Endometrial microvascular endothelial cells (primary cell): ENCODE measurements around the gene RGS1. TPM values are rescaled to one million over a fixed set of nuclear protein-coding genes. Genes with fewer than 3 reads are reported as not detected.

Experiments used
- in situ Hi-C: cut with HindIII; loops from 2 replicates; pipeline ENCODE4 v1.10.0; 2017; ENCODE audit warnings: low sequenced_read_pairs, low pct_unique_long_range_greater_than_20kb; ENCODE audit errors: inconsistent ontology term
- total RNA-seq: library from RNA; depleted of rRNA; stranded (reverse); fragments of >200 nt; gene quantifications from one replicate; pipeline ENCODE4 v1.2.3, GENCODE V29; 2015; ENCODE audit errors: inconsistent ontology term

RGS1 gene
- total RNA-seq, 1 donor from 2014 or later: not detected

DNA sequence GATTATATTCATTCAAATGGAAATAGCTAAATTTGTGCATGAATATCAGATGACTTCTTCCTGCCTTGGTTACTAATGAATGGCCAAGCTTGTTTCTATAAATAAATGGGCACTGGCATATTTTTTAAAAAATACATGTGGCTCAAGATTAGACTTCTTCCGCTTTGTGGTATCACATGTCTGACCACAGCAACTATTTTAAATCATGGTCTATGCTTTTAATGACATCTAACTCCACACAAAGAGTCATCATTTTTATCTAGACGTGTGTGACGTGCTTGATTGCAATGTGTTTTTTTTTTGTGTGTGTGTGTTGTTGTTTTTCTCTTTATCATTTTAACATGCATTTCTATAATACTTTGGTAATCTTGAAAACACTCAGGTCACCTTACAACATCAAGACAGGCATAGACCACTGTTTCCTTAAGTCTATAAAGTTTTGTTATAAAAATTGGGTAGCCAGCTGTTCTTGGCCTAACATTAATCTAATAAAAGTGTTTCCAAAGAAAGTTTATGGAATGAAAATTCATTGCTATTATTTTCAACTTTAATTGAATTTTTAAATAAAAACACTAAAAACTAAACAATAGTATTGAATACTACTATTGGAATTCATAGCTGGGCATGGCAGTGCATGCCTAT lies 29.5 kb downstream of the RGS1 start:
- in situ Hi-C loops: no loop called here

DNA sequence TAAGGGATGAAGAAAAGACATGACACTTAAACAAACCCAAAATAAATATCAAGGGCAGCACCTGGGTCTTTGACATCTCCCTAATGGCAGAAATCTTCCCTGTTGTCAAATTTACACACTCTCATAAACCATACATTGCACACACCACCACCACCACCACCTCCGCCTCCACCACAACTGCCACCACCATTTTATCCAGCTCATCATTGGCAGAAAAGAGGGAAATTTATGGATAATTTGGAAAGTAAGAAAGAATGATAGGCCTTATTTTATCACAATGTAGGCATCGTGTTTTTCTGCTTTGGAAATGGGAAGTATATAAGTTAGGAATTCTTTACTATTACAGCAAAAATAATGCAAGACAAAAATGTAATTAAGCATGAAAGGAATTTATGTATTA lies 33.1 kb downstream of the RGS1 start:
- in situ Hi-C loops: no loop called here

DNA sequence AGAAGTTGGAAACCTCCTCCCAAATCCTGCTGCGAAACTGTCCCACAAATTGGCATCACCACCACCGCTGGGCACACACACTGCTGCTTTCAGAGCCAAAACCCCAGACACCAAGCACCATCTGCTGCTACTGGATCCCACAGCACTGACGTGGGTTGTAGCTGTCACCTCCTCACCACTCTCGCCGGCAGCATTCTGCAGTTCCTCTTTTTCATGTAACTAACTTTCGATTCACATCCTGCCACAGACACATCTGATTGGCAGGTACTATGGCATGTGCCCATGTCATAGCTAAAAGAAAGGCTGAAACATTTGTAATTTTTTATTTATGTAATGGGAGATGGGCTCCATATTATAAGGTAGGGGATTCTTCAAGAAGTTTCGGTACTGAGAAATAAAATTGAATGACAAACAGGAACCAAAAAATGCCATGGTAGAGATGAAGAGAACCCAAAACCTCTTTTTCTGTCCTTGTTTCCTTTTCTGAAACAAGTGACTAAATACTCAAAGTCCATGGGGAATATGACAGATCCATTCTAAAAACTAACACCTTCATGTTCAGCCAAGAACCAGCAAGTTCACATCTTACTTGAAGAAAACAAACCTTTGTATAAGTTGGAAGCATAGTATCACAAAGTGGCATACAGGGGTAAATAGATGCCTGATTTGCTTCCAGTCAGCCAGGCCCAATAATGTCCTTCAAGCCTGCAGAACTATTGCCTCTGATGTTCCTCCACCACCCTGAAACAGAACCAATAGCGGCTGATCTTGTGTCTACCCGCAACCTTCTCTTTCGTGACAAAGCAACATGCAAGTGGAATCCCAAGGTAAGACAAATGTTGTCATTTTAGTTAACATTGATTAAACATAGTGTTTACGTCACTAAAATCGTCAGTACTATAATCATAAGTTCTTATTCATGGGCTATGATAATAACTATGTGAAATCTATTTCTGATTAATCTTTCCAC lies 33.8 kb downstream of the RGS1 start:
- in situ Hi-C loops: no loop called here

DNA sequence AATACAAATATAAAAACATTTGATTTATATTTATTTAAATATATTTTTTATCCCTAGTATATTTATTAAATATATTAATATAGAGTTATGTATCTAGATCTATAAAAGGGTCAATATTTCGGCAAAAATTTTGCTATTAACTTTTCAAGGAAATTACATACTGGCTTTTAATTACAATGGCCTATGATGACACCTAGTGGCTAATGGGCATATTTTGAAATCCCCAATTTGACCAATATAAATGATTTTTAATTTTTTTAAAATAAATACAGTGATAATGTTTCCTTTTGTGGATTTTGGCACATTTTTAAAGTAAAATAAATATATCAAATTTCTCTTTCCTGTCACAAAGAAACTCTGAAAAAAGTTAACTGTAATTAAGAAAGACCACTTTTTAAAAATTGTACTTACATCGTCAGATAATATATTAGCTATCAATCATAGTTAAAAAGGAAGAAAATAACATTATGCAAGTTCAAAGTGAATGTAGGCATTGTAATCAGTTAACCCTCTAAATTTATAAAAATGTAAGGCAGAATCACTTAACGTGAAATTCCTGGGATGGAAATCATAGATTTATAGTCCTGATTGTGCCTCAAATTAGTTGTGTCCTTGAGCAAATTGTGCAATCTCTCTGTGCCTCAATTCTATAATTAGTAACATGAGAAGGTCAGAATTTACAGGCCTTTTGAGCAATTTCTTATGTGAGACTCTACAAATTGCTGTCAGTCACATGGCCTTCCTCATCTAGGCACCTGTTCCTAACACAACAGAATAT lies 34.7 kb downstream of the RGS1 start:
- in situ Hi-C loops: no loop called here

DNA sequence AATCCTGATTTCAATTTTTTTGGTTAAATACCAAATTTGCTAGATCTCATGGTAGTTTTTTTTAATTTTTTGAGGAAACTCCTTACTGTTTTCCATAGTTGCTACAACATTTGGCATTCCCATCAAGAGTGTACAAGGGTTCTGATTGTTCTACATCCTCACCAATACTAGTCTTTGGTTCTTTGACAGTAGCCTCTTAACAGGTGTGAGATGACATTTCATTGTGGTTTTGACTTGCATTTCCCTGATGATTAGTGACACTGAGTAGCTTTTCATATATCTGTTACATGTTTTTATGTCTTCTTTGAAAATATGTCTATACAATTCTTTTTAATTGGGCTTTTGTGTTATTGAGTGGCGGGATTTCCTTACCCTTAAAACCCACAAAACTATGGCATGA lies 39.5 kb downstream of the RGS1 start:
- in situ Hi-C loops: no loop called here

DNA sequence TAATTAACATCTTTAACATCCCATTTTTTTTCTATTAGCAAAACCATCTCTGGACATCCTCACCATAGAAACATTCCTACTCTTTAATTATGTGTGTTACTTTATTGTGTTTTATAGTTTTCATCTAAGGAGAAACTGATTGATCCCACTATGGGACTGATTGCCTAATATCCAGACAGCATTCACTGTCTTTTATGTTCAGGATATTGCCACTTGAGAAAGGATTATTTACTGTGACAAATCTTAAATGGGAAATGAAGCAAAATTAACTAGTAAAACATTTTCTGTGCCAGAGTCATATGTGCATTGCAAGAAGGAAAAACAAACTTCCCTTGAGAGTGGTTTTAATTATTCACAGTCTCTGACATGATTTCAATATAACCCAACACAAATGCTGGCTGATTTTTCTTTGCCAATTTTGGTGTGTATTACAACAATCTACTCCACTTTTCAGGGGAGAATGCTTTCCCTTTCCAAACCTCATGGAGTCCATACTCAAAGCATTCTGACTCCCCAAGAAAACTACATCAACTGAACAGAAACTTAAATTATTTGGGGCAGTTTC lies 44.6 kb downstream of the RGS1 start:
- in situ Hi-C loops: no loop called here

DNA sequence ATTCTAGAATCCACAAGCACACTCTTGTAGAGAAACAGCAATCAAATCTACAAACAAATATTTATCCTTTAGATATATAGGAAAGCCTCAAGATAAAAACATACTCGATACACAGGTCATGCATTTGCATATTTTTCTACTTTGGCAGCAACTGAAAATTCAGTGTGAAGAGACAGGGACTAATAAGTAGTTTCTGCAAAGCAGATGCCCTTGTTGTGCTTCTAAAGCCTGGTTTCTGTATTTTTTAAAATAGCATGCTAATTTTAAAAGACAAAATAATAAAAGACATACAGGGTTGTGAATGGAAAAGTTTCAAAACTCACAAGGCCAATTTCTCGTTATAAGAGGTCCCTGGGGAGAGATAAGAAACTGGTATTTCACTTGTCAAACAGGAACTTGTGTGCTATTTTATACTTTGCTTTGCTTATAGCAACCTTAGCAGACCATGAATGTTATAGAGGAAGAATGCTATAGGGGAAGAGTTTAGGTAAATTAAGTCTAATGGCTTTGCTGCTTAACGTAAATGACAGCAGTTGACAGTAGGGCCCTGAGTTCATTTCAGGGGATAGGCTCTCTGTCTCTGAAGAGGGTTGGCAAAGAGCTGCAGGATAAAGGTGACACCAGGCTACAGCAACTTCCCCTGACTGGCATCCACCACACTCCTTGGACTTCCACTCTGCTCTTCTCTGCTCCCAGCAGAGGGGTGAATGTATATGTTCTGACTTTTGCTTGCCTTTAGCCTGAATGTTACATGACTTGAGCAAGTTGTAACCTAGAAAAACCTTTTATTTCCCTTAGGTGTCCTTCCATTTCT lies 51.0 kb downstream of the RGS1 start:
- in situ Hi-C loops: no loop called here

DNA sequence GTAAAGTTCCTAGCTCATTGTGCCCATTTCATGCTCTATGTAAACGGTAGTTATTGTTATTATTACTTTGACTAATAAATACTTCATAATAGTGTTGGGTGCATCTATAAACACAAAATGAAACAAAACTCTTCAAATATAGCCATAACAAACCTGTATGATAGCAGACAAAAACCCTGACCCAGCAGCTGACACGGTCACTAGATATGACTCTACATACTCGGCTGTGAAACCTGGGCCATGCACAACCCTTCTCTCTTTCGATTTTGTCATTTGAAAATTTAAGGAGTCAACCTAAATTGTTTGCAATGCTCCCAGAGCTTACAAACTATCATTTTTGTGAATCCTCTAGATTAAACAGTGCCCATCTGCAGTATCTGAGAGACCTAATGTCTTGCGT lies 52.3 kb downstream of the RGS1 start:
- in situ Hi-C loops: no loop called here

DNA sequence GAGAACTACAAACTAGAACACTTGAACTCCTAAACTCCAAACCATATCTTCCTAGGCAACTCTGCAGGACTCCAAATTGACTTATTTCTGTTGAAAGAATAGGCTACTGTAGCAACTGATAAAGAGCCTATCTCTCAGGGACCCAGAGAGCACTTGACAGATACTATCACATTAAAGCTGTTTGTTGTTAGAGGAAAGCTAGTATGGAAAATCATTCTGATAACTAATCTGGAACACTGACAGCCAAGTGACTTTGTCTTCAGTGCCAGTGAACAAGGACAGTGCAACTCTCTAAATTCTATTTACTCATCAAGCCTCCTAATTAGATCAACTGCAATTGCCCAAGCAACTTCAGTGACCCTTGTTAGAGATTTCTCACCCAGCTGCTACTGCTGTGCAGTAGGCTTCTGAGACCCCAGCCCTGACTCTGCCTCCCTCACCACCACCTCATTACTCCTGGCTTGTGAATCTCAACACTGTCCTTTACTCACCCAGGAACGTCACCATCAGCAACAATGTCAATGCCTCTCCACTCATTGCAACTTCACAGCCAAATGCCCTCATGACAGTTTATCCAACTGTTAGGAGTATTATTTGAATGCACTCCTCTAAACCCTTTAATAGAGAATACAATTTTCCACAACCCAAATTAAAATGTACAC lies 53.0 kb downstream of the RGS1 start:
- in situ Hi-C loops: no loop called here

DNA sequence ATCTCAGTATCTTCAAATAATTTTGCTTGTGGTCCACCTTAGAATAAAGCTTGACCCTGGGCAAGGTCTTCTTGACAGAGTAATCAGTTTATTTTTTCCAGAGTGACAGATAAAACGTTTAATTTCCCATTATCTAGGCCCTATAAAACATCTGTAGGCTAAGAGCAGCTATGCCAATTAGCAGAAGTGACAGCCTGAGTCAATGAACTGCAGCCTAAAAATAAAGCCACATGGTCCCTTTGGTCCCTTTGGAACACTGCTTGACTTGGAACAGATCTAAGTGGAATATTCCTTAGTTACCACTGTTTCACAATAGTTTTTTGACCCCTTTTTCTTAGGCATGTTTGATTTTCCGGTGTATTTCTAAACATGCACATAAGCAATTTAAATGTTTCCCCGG lies 54.0 kb downstream of the RGS1 start:
- in situ Hi-C loops: no loop called here

Other genes with a start within 250 kb of the RGS1 start
- not detected for gene RGS13, start 60.4 kb downstream of the RGS1 start, total RNA-seq
- gene RGS2, start 233.3 kb downstream of the RGS1 start, total RNA-seq: 4.2 TPM